Esophagus muscularis mucosa (tissue), 4 donors: ENCODE results near the gene RMND1.

Source experiments
- CTCF ChIP-seq, 3 experiments: fragments of 200-600 bp in 2 of 3; fragments of 450-650 bp in 1 of 3; sonication (generic) in 2 of 3; IDR thresholded peaks; one replicate each; pipeline ENCODE4 v1.5.1; 2017 to 2019; ENCODE audit warnings: antibody characterized with exemption in 3 of 3, mild to moderate bottlenecking in 2 of 3, moderate library complexity in 1 of 3
- EP300 ChIP-seq: sonication (generic); formaldehyde crosslinking; IDR thresholded peaks from one replicate; pipeline ENCODE4 v1.6.1; 2017; ENCODE audit warnings: antibody characterized with exemption
- POLR2A ChIP-seq: fragments of 450-650 bp; IDR thresholded peaks from one replicate; pipeline ENCODE4 v1.6.1; 2017; ENCODE audit warnings: antibody characterized with exemption, moderate library complexity, mild to moderate bottlenecking, low read depth
- POLR2AphosphoS5 ChIP-seq, 2 donors: sonication (generic); formaldehyde crosslinking; IDR thresholded peaks; one replicate each; pipeline ENCODE4 v1.6.1; 2017; ENCODE audit warnings: antibody characterized with exemption in 2 of 2

- no peak for TF ChIP-seq CTCF (IDR thresholded peaks at IDR 0.05)
- no peak for TF ChIP-seq POLR2A
- TF ChIP-seq POLR2AphosphoS5 (IDR thresholded peaks at IDR 0.05), result no peak
- TF ChIP-seq EP300, result no peak
Measured at GRCh38 chr6:151499551-151499950, 47.6 kb upstream of the RMND1 start.
